AG04449 (cell line): ENCODE results near the gene CPA3.

Experiments used
- CTCF ChIA-PET: fragments of 350-600 bp; formaldehyde crosslinking; extraction: SDS; loops from one replicate; lab custom pipeline; 2021; ENCODE audit warnings: antibody characterized with exemption; lab: Yijun Ruan, JAX
- POLR2A ChIA-PET: fragments of 400-600, 350-600 bp; formaldehyde crosslinking; extraction: SDS; loops from one replicate; lab custom pipeline; 2020; ENCODE audit warnings: antibody characterized with exemption, inconsistent platforms; lab: Yijun Ruan, JAX
- DNase-seq: peaks from one replicate; pipeline ENCODE4 v3.0.0-alpha.2; 2010; ENCODE audit warnings: low read depth, low spot score
- H3K4me3 ChIP-seq: 2 replicates; pipeline ENCODE4 v1.5.1; 2011; ENCODE audit warnings: low read depth, mild to moderate bottlenecking, control low read depth, low read length
- TF ChIP-seq, protein P1 (sequence below): IDR thresholded peaks from one replicate; pipeline ENCODE4 v1.5.1; 2011; ENCODE audit warnings: mild to moderate bottlenecking, moderate library complexity, low read length, control low read depth, inconsistent platforms; ENCODE audit not compliant: insufficient read depth; ENCODE audit errors: missing control alignments

Gene CPA3

GRCh38 chr3:148865049-148865448, at the start of gene CPA3:
TSS of gene CPA3 (plus strand) at chr3:148865296. CDS start at chr3:148865308, 12 bp downstream.
- H3K4me3 ChIP-seq, result no peak within 1 kb of the TSS
- CTCF ChIA-PET, result interaction anchor here (1.3 to 20.0 kb wide), 3 partner anchors 13 to 90 kb away, joined by 4 to 614 read pairs (median 4); no protein-coding TSS in a partner anchor
- POLR2A ChIA-PET, result interaction anchor here (0.7 kb wide), 1 partner anchor 79 kb away, joined by 3 read pairs; no protein-coding TSS in a partner anchor
- DNase-seq, result no peak
- TF ChIP-seq, protein P1, sequence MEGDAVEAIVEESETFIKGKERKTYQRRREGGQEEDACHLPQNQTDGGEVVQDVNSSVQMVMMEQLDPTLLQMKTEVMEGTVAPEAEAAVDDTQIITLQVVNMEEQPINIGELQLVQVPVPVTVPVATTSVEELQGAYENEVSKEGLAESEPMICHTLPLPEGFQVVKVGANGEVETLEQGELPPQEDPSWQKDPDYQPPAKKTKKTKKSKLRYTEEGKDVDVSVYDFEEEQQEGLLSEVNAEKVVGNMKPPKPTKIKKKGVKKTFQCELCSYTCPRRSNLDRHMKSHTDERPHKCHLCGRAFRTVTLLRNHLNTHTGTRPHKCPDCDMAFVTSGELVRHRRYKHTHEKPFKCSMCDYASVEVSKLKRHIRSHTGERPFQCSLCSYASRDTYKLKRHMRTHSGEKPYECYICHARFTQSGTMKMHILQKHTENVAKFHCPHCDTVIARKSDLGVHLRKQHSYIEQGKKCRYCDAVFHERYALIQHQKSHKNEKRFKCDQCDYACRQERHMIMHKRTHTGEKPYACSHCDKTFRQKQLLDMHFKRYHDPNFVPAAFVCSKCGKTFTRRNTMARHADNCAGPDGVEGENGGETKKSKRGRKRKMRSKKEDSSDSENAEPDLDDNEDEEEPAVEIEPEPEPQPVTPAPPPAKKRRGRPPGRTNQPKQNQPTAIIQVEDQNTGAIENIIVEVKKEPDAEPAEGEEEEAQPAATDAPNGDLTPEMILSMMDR, result no peak

DNA sequence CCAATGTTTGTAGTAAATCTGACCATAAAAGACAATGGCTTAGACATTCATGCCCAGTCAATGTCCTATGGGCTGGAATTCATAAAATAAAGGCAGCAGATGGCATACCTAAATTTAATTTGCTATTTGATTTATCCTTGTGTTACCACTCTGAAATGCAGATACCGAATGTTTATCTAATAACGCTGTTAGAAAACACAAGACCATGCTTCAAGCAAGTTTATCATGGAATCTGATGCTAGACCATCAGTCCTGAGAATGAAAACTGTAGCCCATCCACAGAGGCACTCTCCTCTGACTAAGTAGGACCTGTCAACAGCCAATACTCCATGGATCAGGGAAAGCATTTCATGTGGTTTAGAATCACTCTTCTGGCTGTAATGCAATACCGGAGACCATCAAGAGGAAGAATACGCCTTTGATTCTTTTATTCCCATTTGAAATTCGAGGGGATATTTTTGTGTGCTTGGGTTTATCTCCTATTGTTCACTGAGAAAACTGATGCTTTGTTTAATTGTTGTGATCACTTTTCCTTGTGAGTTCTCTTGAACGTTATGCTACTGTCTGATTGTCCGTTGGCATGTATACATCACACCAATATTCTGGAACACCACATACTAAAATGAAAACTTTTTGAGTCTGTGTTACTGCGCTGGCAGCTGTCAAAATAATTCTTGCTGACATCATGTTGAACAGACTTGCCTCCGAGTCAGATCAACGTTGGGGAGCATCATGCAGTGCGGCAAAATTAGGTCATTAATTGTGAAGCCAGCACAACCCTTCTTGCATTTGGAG, 49.6 kb upstream of the CPA3 start:
- DNase-seq, result no peak
- POLR2A ChIA-PET, result no interaction called here
- TF ChIP-seq, protein P1, result no peak
- CTCF ChIA-PET, result no interaction called here
- no peak overlapping the region for H3K4me3 ChIP-seq

DNA sequence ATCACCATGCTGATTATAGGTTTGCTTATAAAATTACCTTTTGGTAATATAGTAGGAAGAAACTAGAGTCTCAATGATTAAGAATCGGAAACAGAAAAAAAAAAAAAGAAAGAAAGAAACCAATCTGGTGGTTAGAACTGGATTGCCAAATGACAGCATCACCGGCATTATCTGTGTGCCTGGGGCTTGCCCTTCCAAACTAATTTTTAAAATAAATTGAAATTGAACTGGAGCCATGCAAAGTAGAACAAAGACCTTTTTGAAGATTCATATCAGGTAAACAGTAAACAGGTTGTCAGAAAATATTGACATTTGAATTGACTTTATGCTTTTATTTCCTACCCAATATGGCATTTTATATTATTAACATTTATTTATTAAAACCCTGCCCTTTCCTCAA, 48.7 kb upstream of the CPA3 start:
- CTCF ChIA-PET, result no interaction called here
- DNase-seq, result no peak

DNA sequence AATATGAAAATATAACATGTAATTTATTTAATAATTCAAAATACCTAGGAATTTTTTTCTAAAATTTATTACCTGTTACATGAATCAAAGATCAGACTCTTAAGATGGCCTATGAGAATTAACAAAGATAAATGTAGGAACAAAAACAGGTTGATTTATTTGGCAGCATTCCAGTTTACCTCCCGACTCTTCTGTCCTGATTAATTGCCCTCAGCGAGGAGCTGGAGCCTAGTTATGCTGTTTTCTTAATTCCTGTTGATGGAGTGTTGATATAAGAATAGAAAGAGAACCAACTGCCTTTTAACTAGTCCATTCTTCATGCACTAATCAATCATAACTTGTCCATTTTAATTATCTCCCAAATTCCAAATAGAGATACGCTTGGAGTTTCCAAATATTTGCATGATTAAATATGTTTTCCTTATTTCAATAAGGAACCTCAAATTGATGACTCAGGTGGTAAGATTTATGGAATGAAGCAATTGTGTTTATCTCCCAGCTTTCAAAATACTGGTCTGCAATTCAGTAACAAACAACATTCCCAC, 48.0 kb upstream of the CPA3 start:
- H3K4me3 ChIP-seq, result no peak overlapping the region

More for the DNA sequence above, 48.7 kb upstream of the CPA3 start:
- TF ChIP-seq, protein P1, result no peak
- POLR2A ChIA-PET, result no interaction called here
- H3K4me3 ChIP-seq, result no peak overlapping the region

DNA sequence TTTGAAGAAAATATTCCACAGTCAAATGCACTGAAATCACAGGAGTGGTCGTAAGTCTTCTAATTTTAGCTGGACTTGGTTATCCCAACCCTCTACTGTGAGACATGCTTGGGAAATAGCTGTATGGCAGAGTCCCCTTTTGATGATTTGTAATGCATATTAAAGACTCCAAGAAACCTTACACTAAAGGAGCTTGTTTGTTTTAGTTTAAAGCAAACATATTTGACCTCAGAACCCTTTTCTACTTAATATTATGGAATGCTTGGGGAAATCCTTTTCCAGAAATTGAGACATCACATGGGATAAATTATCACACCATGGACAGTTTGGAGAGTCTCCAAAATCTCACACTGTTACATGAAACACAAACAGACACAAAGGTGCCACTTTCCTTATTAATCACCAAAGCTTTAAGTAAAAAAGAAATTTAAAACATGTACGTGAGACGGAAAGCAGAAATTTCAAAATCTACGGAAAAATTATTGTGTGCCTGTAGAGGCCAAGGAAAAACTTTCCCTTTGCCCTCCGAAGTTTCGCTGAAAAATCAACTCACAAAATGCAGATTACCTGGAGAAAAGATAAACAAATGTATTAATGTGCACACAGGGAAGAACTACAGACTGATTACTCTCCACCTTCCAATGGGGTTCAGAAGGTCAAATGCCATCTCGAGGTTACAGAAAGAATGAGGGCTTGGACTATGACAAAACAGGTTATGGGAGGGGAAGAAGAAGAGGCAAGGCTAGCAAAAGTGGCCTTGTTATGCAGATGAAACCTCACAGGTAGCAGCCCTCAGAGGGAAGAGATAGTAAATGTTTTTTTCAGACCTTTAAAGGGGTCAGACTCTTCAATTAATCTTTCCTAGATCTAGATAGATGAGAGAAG, 44.5 kb upstream of the CPA3 start:
- ChIA-PET CTCF (interaction anchor here (0.9 to 1.3 kb wide), 3 partner anchors 8 to 17 kb away, joined by 3 read pairs; no protein-coding TSS in a partner anchor), POLR2A (no interaction called here)
- DNase-seq, result no peak
- H3K4me3 ChIP-seq, result no peak overlapping the region
- TF ChIP-seq, protein P1, result no peak

More for the DNA sequence above, 48.0 kb upstream of the CPA3 start:
- TF ChIP-seq, protein P1, result no peak
- CTCF ChIA-PET, result interaction anchor here (1.2 kb wide), 1 partner anchor 45 kb away, joined by 3 read pairs; no protein-coding TSS in a partner anchor
- POLR2A ChIA-PET, result no interaction called here
- no peak for DNase-seq
